ENCODE data around the gene SNRNP70.

DNA sequence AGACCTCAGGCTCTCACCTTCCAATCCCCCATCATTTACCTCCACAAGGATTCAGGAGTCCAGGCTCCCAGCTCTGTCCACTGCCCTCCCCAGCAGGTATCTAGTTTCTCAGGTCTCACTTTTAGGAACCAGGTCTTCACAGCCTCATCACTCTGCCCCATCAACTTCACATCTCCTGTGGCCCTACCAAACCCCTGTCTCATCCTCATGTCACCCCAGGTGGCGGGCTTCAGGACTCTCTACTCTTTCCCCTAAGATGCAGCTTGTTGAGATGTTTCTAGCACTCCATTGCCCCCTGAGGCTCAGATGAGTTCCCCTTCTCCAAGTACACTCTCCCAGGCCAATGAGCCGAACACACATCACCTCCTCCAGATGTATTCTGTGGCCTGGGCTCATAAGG lies 35.6 kb downstream of the SNRNP70 start:
- TF ChIP-seq, protein P1, sequence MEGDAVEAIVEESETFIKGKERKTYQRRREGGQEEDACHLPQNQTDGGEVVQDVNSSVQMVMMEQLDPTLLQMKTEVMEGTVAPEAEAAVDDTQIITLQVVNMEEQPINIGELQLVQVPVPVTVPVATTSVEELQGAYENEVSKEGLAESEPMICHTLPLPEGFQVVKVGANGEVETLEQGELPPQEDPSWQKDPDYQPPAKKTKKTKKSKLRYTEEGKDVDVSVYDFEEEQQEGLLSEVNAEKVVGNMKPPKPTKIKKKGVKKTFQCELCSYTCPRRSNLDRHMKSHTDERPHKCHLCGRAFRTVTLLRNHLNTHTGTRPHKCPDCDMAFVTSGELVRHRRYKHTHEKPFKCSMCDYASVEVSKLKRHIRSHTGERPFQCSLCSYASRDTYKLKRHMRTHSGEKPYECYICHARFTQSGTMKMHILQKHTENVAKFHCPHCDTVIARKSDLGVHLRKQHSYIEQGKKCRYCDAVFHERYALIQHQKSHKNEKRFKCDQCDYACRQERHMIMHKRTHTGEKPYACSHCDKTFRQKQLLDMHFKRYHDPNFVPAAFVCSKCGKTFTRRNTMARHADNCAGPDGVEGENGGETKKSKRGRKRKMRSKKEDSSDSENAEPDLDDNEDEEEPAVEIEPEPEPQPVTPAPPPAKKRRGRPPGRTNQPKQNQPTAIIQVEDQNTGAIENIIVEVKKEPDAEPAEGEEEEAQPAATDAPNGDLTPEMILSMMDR (conservative IDR thresholded peaks at IDR 0.05; ENCODE audit: low read depth in 2 of 2) = no peak
- TF ChIP-seq, protein P2, sequence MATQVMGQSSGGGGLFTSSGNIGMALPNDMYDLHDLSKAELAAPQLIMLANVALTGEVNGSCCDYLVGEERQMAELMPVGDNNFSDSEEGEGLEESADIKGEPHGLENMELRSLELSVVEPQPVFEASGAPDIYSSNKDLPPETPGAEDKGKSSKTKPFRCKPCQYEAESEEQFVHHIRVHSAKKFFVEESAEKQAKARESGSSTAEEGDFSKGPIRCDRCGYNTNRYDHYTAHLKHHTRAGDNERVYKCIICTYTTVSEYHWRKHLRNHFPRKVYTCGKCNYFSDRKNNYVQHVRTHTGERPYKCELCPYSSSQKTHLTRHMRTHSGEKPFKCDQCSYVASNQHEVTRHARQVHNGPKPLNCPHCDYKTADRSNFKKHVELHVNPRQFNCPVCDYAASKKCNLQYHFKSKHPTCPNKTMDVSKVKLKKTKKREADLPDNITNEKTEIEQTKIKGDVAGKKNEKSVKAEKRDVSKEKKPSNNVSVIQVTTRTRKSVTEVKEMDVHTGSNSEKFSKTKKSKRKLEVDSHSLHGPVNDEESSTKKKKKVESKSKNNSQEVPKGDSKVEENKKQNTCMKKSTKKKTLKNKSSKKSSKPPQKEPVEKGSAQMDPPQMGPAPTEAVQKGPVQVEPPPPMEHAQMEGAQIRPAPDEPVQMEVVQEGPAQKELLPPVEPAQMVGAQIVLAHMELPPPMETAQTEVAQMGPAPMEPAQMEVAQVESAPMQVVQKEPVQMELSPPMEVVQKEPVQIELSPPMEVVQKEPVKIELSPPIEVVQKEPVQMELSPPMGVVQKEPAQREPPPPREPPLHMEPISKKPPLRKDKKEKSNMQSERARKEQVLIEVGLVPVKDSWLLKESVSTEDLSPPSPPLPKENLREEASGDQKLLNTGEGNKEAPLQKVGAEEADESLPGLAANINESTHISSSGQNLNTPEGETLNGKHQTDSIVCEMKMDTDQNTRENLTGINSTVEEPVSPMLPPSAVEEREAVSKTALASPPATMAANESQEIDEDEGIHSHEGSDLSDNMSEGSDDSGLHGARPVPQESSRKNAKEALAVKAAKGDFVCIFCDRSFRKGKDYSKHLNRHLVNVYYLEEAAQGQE (IDR thresholded peaks at IDR 0.05; ENCODE audit: unreplicated experiment) = no peak
- TF ChIP-seq EZH2 (IDR thresholded peaks at IDR 0.05; ENCODE audit: low read depth, unreplicated experiment) (no peak), EZH2phosphoT487 (IDR thresholded peaks at IDR 0.05; ENCODE audit: unreplicated experiment) (no peak), POLR2AphosphoS5 (IDR thresholded peaks at IDR 0.05; ENCODE audit: low read depth) (no peak), JUNB (IDR thresholded peaks at IDR 0.05; ENCODE audit: unreplicated experiment) (no peak), ZNF331 (CRISPR knock-in tag; IDR thresholded peaks at IDR 0.05; ENCODE audit: low read depth) (no peak), NANOG (IDR thresholded peaks at IDR 0.05; ENCODE audit: borderline replicate concordance) (no peak), ZNF114 (CRISPR knock-in tag; IDR thresholded peaks at IDR 0.05) (no peak), CREB1 (CRISPR knock-in tag; IDR thresholded peaks at IDR 0.05; ENCODE audit: low read depth) (no peak), STAT1 (IDR thresholded peaks at IDR 0.05; ENCODE audit: unreplicated experiment) (no peak)
- TF ChIP-seq, protein P3, sequence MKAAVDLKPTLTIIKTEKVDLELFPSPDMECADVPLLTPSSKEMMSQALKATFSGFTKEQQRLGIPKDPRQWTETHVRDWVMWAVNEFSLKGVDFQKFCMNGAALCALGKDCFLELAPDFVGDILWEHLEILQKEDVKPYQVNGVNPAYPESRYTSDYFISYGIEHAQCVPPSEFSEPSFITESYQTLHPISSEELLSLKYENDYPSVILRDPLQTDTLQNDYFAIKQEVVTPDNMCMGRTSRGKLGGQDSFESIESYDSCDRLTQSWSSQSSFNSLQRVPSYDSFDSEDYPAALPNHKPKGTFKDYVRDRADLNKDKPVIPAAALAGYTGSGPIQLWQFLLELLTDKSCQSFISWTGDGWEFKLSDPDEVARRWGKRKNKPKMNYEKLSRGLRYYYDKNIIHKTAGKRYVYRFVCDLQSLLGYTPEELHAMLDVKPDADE (IDR thresholded peaks at IDR 0.05) = no peak
- TF ChIP-seq, protein P4, sequence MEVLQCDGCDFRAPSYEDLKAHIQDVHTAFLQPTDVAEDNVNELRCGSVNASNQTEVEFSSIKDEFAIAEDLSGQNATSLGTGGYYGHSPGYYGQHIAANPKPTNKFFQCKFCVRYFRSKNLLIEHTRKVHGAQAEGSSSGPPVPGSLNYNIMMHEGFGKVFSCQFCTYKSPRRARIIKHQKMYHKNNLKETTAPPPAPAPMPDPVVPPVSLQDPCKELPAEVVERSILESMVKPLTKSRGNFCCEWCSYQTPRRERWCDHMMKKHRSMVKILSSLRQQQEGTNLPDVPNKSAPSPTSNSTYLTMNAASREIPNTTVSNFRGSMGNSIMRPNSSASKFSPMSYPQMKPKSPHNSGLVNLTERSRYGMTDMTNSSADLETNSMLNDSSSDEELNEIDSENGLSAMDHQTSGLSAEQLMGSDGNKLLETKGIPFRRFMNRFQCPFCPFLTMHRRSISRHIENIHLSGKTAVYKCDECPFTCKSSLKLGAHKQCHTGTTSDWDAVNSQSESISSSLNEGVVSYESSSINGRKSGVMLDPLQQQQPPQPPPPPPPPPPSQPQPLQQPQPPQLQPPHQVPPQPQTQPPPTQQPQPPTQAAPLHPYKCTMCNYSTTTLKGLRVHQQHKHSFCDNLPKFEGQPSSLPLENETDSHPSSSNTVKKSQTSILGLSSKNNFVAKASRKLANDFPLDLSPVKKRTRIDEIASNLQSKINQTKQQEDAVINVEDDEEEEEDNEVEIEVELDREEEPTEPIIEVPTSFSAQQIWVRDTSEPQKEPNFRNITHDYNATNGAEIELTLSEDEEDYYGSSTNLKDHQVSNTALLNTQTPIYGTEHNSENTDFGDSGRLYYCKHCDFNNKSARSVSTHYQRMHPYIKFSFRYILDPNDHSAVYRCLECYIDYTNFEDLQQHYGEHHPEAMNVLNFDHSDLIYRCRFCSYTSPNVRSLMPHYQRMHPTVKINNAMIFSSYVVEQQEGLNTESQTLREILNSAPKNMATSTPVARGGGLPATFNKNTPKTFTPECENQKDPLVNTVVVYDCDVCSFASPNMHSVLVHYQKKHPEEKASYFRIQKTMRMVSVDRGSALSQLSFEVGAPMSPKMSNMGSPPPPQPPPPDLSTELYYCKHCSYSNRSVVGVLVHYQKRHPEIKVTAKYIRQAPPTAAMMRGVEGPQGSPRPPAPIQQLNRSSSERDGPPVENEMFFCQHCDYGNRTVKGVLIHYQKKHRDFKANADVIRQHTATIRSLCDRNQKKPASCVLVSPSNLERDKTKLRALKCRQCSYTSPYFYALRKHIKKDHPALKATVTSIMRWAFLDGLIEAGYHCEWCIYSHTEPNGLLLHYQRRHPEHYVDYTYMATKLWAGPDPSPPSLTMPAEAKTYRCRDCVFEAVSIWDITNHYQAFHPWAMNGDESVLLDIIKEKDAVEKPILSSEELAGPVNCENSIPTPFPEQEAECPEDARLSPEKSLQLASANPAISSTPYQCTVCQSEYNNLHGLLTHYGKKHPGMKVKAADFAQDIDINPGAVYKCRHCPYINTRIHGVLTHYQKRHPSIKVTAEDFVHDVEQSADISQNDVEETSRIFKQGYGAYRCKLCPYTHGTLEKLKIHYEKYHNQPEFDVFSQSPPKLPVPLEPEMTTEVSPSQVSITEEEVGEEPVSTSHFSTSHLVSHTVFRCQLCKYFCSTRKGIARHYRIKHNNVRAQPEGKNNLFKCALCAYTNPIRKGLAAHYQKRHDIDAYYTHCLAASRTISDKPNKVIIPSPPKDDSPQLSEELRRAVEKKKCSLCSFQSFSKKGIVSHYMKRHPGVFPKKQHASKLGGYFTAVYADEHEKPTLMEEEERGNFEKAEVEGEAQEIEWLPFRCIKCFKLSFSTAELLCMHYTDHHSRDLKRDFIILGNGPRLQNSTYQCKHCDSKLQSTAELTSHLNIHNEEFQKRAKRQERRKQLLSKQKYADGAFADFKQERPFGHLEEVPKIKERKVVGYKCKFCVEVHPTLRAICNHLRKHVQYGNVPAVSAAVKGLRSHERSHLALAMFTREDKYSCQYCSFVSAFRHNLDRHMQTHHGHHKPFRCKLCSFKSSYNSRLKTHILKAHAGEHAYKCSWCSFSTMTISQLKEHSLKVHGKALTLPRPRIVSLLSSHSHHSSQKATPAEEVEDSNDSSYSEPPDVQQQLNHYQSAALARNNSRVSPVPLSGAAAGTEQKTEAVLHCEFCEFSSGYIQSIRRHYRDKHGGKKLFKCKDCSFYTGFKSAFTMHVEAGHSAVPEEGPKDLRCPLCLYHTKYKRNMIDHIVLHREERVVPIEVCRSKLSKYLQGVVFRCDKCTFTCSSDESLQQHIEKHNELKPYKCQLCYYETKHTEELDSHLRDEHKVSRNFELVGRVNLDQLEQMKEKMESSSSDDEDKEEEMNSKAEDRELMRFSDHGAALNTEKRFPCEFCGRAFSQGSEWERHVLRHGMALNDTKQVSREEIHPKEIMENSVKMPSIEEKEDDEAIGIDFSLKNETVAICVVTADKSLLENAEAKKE (CRISPR knock-in tag; IDR thresholded peaks at IDR 0.05) = no peak

Measured in GM23338 (cell line).